H1 (cell line): Measurements from ENCODE around the gene ANKRD31.

Experiments used
- GTF2F1 ChIP-seq: IDR thresholded peaks from 2 replicates; pipeline ENCODE4 v1.6.1; 2012; ENCODE audit warnings: low read depth, low read length, improper control_type of control experiment, borderline replicate concordance
- TF ChIP-seq, protein P1 (sequence below), 3 experiments: IDR thresholded peaks; 1 replicate in 2 of 3; 2 replicates in 1 of 3; pipeline versions ENCODE4 v1.5.1 to v1.6.1; 2011; ENCODE audit warnings: low read length in 3 of 3, mild to moderate bottlenecking in 3 of 3, inconsistent platforms in 2 of 3, low read depth in 1 of 3, moderate library complexity in 1 of 3; ENCODE audit not compliant: insufficient read depth in 1 of 3; ENCODE audit errors: control extremely low read depth in 1 of 3

DNA sequence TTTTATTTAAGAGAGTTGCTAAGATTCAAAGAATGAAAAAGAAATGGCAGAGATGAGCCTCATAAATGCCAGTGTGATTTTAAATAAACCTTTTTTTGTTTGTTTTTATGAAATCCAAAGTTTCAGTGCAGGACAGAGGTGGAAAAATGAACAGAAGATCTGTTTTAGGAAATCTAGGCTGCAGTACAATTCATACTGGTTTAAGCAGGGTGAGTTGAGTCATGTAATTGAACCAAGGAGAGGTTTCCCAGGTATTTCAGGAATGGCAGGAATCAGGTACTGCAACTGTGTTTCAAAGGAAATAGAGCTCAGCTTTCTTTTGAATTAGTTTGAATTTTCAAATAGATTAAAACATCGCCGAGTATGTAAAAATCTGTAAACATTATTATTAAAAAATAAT lies 3.0 kb upstream of the ANKRD31 start:
- no peak for TF ChIP-seq GTF2F1
- TF ChIP-seq, protein P1, sequence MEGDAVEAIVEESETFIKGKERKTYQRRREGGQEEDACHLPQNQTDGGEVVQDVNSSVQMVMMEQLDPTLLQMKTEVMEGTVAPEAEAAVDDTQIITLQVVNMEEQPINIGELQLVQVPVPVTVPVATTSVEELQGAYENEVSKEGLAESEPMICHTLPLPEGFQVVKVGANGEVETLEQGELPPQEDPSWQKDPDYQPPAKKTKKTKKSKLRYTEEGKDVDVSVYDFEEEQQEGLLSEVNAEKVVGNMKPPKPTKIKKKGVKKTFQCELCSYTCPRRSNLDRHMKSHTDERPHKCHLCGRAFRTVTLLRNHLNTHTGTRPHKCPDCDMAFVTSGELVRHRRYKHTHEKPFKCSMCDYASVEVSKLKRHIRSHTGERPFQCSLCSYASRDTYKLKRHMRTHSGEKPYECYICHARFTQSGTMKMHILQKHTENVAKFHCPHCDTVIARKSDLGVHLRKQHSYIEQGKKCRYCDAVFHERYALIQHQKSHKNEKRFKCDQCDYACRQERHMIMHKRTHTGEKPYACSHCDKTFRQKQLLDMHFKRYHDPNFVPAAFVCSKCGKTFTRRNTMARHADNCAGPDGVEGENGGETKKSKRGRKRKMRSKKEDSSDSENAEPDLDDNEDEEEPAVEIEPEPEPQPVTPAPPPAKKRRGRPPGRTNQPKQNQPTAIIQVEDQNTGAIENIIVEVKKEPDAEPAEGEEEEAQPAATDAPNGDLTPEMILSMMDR (IDR thresholded peaks at IDR 0.05; ENCODE audit: control extremely low read depth in 1 of 3, insufficient read depth in 1 of 3, low read depth in 1 of 3, low read length in 3 of 3) = no peak
